NCI-H2196 (cell line): ENCODE measurements around the gene CPNE7.
"Not testable (repeated sequence)": the region's sequence is repeated elsewhere in the genome, so short reads cannot be mapped to it uniquely, and the experiment has no call there.

ENCODE experiments used
- DNase-seq: peaks from one replicate; lab custom pipeline; 2025; ENCODE audit not compliant: unreplicated experiment; lab: John Stamatoyannopoulos, UW

The CPNE7 gene

GRCh38 chr16:89565506-89566372 lies 9.8 kb upstream of the CPNE7 start:
- no peak for DNase-seq

GRCh38 chr16:89567656-89568594 lies 7.6 kb upstream of the CPNE7 start:
- no peak for DNase-seq

GRCh38 chr16:89569506-89570341 lies 5.8 kb upstream of the CPNE7 start:
- no peak for DNase-seq

GRCh38 chr16:89570342-89570923 lies 5.1 kb upstream of the CPNE7 start:
- no peak for DNase-seq

- not testable (repeated sequence) for DNase-seq
Measured at GRCh38 chr16:89570983-89571598, 4.5 kb upstream of the CPNE7 start.

- no peak for DNase-seq
Measured at GRCh38 chr16:89571636-89572035, 3.9 kb upstream of the CPNE7 start.

- no peak for DNase-seq
Measured at GRCh38 chr16:89572073-89572484, 3.5 kb upstream of the CPNE7 start.

- no peak for DNase-seq
Measured at GRCh38 chr16:89572485-89573205, 2.9 kb upstream of the CPNE7 start.

GRCh38 chr16:89573826-89574680 lies 1.5 kb upstream of the CPNE7 start:
- DNase-seq: no peak

- no peak for DNase-seq
Measured at GRCh38 chr16:89574681-89575246, 794 bp upstream of the CPNE7 start.

- DNase-seq: no peak
Measured at GRCh38 chr16:89576153-89577054, 846 bp downstream of the CPNE7 start.

GRCh38 chr16:89577055-89577759 lies 1.6 kb downstream of the CPNE7 start:
- DNase-seq: no peak

GRCh38 chr16:89579351-89579750 lies 3.8 kb downstream of the CPNE7 start:
- no peak for DNase-seq

GRCh38 chr16:89581045-89581695 lies 5.6 kb downstream of the CPNE7 start:
- no peak for DNase-seq

GRCh38 chr16:89581861-89582563 lies 6.5 kb downstream of the CPNE7 start:
- DNase-seq: peak; percentile 76
